ENCODE results near the gene SHANK3.

- TF ChIP-seq GATA2 (IDR thresholded peaks at IDR 0.05; ENCODE audit: low read depth, low read length) (no peak), GATA3 (IDR thresholded peaks at IDR 0.05; ENCODE audit: low read depth, low read length) (no peak)
Measured at GRCh38 chr22:50712341-50713007, 39.9 kb downstream of the SHANK3 start.

All from SH-SY5Y (cell line).